Choroid plexus epithelial cell (primary cell): ENCODE data around the gene MAP3K5.

Experiments
- DNase-seq: peaks from one replicate; pipeline ENCODE4 v3.0.0-alpha.2; 2010; ENCODE audit warnings: low read depth
- H3K4me3 ChIP-seq: 2 replicates; pipeline ENCODE4 v1.5.1; 2011; ENCODE audit warnings: low read depth, mild to moderate bottlenecking, control low read depth, low read length, moderate library complexity
- CTCF ChIP-seq: conservative IDR thresholded peaks from 2 replicates; pipeline ENCODE4 v1.5.1; 2011; ENCODE audit warnings: low read depth, mild to moderate bottlenecking, control low read depth, inconsistent platforms, low read length, moderate library complexity

Gene MAP3K5

GRCh38 chr6:136625293-136625692 is 167.0 kb downstream of the MAP3K5 start:
- TF ChIP-seq CTCF = no peak
- H3K4me3 ChIP-seq = no peak overlapping the region
- DNase-seq = no peak

DNA sequence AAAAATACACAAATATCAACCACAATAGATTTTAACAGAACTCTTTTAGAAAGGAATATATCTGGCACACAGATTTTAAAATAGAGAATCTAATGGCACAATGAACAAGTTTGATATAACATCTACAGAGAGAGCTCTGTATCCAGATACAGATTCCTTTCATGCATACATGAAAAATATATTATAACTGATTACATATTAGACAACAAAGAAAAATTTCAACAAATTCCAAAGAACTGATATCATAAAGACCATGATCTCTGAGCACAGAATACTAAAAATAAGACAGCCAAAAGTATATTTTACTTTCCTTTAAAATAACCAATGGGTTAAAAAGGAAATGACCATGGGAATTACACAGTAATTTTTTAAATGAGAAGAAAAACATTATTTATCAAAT is 167.9 kb downstream of the MAP3K5 start:
- TF ChIP-seq CTCF = no peak
- no peak overlapping the region for H3K4me3 ChIP-seq
- DNase-seq = no peak

- no peak for TF ChIP-seq CTCF
- no peak overlapping the region for H3K4me3 ChIP-seq
- DNase-seq = no peak
Measured at GRCh38 chr6:136618086-136618485, 174.2 kb downstream of the MAP3K5 start.

GRCh38 chr6:136616527-136616926 is 175.8 kb downstream of the MAP3K5 start:
- DNase-seq = no peak
- no peak for TF ChIP-seq CTCF
- H3K4me3 ChIP-seq = no peak overlapping the region

GRCh38 chr6:136614994-136615393 is 177.3 kb downstream of the MAP3K5 start:
- no peak for DNase-seq
- no peak overlapping the region for H3K4me3 ChIP-seq

DNA sequence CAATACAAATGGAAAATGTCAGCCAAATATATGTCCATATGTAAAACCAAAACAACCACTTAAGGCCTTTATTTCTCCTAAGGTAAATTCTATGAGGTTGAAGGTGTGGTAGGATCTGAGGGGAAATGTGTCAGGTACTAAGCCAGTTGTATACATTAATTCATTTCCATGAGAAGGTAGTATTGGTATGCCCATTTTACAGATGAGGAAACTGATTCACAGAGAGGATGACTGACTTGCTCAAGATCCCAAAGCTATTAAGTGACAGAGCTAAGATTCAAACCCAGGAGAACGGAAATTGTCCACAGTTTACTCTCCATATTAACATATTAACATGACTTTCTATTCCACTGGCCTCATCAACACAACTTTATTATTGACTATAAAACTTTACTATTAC is 177.9 kb downstream of the MAP3K5 start:
- TF ChIP-seq CTCF = no peak
- H3K4me3 ChIP-seq = no peak overlapping the region
- no peak for DNase-seq

More at GRCh38 chr6:136614994-136615393, 177.3 kb downstream of the MAP3K5 start:
- TF ChIP-seq CTCF = no peak

DNA sequence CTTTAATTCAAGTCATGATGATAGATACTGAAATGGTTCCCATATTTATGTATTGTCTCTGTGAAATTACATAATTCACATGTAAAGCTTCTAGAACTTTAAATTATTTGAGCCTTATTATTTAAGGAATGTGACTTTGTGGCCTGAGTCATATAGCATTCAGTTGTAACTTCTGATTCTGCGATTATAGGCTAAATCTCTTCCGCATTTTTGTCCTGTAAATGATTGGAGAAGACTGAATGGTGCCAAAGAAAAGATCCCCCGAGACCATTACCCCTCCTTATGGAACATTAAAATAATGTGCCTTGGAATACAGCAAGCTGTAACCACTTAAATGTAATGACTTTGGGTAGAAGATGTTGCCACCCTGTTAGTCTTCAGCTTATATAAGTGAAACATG is 178.8 kb downstream of the MAP3K5 start:
- H3K4me3 ChIP-seq = no peak overlapping the region
- no peak for TF ChIP-seq CTCF
- DNase-seq = peak; percentile 24
